Left ventricle myocardium inferior (tissue), 1 donor: ENCODE measurements around the gene RPH3AL. TPM values are rescaled to one million over a fixed set of nuclear protein-coding genes. Genes with fewer than 3 reads are reported as not detected.
A peak's percentile ranks its signal among the peaks of the same experiment; 100 is the strongest.

Experiments used
- DNase-seq: peaks from one replicate; pipeline ENCODE4 v3.0.0-alpha.2; 2020
- H3K27ac ChIP-seq: fragments of 200-600 bp; replicated peaks from 2 replicates; pipeline ENCODE4 v1.8.0; 2021
- H3K27me3 ChIP-seq: fragments of 200-600 bp; 2 replicates; pipeline ENCODE4 v1.8.0; 2021; ENCODE audit warnings: low read depth
- H3K36me3 ChIP-seq: fragments of 200-600 bp; 2 replicates; pipeline ENCODE4 v1.8.0; 2021
- H3K4me1 ChIP-seq: fragments of 200-600 bp; 2 replicates; pipeline ENCODE4 v1.8.0; 2021
- H3K4me3 ChIP-seq: fragments of 200-600 bp; 2 replicates; pipeline ENCODE4 v1.8.0; 2021; ENCODE audit warnings: mild to moderate bottlenecking, moderate library complexity
- H3K9me3 ChIP-seq: fragments of 200-600 bp; replicated peaks from 2 replicates; pipeline ENCODE4 v1.8.0; 2021
- intact Hi-C: fragments of 100-400 bp; cut with micrococcal nuclease; formaldehyde crosslinking; loops from one replicate; pipeline ENCODE4 v1.11.0; 2022
- total RNA-seq: library from RNA; stranded (reverse); fragmentation: NEBNext Ultra II Directional; extraction: Animal tissue kit (Norgen Biotek cat#: 25700); gene quantifications from one replicate; pipeline ENCODE4 v1.2.1, GENCODE V29; 2021
- TF ChIP-seq, protein P1 (sequence below): fragments of 200-600 bp; IDR thresholded peaks from 2 replicates; pipeline ENCODE4 v1.8.0; 2021; ENCODE audit warnings: antibody characterized with exemption, mild to moderate bottlenecking, borderline replicate concordance
- donor health status: DM: no; HTN: yes; CAD: no; lungs with severe emphysema.

The RPH3AL gene
- total RNA-seq, 1 donor from 2014 or later = 4.0 TPM

DNA sequence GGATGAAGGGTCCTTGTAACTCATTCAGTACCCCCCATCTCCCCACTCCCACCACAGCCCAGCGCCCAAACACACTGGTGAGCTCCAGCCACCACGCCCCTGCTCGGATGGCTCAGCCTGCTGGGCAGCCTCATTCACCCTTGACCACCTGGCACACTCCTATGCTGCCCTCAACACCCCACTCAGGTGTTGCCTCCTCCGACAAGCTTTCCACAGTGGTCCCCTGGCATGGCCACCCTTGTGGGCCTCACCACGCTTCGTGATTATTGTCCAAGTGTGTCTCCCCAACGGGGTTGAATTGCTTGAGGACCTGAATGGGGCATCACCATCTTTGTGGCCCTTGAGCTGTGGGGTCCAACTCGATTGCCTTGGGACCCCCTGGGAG lies 159.2 kb downstream of the RPH3AL start:
- peaks cover 55% of the 10 kb centered on the region for H3K27me3 ChIP-seq
- no peak for DNase-seq
- H3K9me3 ChIP-seq = no peaks in the 10 kb centered on the region

DNA sequence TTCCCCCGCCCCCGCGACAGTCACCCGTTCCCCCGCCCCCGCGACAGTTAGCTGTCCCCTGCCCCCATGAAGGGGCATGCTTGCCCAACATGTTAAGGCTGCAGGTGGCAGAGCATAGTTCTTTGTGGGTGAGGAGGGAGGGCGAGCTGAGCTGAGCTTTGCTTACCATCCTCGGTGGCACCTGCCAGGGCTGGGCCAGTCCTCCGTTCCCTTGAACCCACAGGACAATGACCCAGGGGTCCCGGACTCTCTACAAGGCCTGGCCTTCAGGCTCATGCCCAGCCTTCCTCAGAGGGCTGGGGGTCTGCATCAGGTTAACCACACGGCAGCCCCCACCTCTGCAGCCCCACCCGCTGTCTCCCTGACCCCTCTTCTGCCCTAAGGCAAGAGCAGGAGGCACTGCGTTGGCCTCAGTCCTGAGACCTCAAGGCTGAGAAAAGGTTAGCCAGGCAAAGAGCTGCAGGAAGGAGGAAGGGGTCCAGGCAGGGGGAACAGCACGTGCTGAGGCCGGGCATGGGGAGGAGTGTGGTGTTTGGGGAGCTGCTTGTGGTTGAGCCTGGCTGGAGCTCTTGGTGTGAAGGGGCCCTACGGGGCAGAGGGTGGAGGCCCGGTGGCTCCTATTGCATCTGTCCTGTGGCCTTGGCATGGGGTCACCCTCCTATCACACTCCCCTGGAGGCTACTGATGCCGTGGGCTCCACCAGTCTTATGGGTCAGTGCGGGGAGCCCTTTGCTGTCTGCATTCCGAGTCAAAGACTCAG lies 159.8 kb downstream of the RPH3AL start:
- Histone ChIP-seq H3K4me3 (no peak overlapping the region), H3K9me3 (no peaks in the 10 kb centered on the region), H3K4me1 (peaks cover 6% of the 10 kb centered on the region), H3K27me3 (peaks cover 51% of the 10 kb centered on the region), H3K36me3 (no peaks in the 10 kb centered on the region), H3K27ac (no peak overlapping the region)
- intact Hi-C loops = no loop called here
- DNase-seq = no peak
- TF ChIP-seq, protein P1, sequence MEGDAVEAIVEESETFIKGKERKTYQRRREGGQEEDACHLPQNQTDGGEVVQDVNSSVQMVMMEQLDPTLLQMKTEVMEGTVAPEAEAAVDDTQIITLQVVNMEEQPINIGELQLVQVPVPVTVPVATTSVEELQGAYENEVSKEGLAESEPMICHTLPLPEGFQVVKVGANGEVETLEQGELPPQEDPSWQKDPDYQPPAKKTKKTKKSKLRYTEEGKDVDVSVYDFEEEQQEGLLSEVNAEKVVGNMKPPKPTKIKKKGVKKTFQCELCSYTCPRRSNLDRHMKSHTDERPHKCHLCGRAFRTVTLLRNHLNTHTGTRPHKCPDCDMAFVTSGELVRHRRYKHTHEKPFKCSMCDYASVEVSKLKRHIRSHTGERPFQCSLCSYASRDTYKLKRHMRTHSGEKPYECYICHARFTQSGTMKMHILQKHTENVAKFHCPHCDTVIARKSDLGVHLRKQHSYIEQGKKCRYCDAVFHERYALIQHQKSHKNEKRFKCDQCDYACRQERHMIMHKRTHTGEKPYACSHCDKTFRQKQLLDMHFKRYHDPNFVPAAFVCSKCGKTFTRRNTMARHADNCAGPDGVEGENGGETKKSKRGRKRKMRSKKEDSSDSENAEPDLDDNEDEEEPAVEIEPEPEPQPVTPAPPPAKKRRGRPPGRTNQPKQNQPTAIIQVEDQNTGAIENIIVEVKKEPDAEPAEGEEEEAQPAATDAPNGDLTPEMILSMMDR = no peak

More for the DNA sequence above, 159.2 kb downstream of the RPH3AL start:
- Histone ChIP-seq H3K27ac (no peak overlapping the region), H3K4me1 (peaks cover 6% of the 10 kb centered on the region), H3K36me3 (no peaks in the 10 kb centered on the region), H3K4me3 (no peak overlapping the region)
- intact Hi-C loops = no loop called here
- TF ChIP-seq, protein P1 = no peak

DNA sequence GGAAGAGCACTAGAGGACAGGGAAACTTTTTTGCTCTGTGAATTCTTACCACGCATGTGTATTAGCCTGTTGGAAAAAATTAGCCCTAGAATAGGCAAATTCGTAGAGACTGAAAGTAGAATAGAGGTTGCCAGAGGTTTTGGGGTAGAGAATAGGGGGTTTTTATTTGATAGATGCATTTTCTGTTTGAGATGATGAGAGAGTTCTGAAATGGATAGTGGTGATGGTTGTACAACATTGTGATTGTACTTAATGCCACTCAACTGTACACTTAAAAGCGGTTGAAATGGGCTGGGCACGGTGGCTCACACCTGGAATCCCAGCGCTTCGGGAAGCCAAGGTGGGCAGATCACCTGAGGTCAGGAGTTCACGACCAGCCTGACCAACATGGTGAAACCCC lies 163.2 kb downstream of the RPH3AL start:
- no peaks in the 10 kb centered on the region for H3K36me3 ChIP-seq
- H3K9me3 ChIP-seq = no peaks in the 10 kb centered on the region
- intact Hi-C loops = no loop called here
- no peak for DNase-seq
- TF ChIP-seq, protein P1 = no peak
- peaks cover 16% of the 10 kb centered on the region for H3K4me1 ChIP-seq
- H3K27ac ChIP-seq = no peak overlapping the region
- H3K27me3 ChIP-seq = peaks cover 39% of the 10 kb centered on the region
- no peak overlapping the region for H3K4me3 ChIP-seq

DNA sequence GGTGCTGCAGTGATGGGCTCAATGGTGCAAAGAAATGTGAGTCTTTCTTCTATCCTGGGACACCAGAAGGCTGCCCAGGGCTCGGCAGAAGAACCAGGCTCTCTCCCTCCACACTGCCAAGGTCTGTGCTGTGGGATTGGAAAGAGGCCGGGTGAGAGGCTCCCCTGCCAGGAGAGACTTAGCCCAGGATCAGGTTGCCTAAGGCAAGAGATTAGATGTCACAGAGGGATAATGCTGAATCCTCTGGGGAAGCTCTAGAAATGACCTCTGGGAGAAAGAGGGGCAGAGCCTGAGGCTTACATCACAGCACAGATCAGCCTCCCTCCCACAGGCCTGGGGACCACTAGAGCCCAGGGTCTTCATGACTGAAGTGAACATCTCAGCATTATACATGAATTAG lies 165.5 kb downstream of the RPH3AL start:
- Histone ChIP-seq H3K4me3 (no peak overlapping the region), H3K9me3 (no peaks in the 10 kb centered on the region), H3K27me3 (peaks cover 42% of the 10 kb centered on the region), H3K4me1 (peaks cover 24% of the 10 kb centered on the region), H3K27ac (no peak overlapping the region), H3K36me3 (no peaks in the 10 kb centered on the region)
- TF ChIP-seq, protein P1 = no peak
- DNase-seq = no peak
- intact Hi-C loops = no loop called here

DNA sequence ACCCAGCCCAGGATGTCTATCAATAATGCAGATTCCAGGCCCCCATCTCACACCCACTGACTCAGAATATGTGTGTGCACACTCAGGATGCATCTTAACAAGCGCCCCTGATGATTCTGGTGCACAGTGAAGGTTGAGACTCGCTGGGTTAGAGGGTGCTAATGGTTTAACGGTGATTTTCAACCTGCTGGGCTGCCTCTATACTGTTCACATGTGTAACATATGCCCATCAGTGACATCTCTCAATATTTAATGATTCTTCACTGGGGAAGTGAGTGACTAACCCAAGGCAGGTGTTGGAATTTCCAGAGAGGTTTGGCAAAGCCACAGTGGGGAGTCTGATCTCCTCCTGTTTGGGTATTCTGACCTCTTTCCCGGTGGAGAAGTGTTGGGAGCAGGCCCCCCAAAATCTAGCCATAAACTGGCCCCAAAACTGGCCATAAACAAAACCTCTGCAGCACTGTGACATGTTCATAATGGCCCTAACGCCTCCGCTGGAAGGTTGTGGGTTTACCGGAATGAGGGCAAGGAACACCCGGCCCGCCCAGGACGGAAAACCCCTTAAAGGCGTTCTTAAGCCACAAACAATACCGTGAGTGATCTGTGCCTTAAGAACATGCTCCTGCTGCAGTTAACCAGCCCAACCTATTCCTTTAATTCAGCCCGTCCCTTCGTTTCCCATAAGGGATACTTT lies 167.0 kb downstream of the RPH3AL start:
- Histone ChIP-seq H3K27ac (peak overlapping the region; percentile 63), H3K27me3 (peaks cover 54% of the 10 kb centered on the region), H3K4me3 (no peak overlapping the region), H3K4me1 (peaks cover 34% of the 10 kb centered on the region), H3K9me3 (no peaks in the 10 kb centered on the region), H3K36me3 (no peaks in the 10 kb centered on the region)
- no peak for DNase-seq
- intact Hi-C loops = no loop called here
- TF ChIP-seq, protein P1 = no peak
